ENCODE measurements around the gene EGF.

DNA sequence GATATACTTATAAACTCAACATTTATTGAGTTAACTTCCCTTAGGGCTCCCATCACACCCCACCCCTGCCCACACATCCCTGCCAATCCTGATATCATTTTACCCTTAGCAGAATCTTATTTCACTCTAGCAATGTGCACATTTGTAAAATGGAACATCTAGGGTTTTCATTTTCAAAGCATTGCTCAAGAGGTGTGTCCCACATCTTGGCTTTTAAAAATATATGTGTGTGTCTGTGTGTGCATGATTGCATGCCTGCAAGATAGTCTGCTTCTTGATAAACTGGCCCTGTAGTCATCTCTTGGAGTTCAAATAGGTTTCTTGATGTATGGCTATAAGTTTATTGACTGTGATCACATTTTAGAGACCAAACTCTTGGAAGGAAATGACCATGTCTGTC lies 26.4 kb upstream of the EGF start:
- TF ChIP-seq POLR2A (IDR thresholded peaks at IDR 0.05; ENCODE audit: low read length), result no peak
- no peak for TF ChIP-seq GATA1 (IDR thresholded peaks at IDR 0.05; ENCODE audit: low read depth, low read length)

All from erythroblast (primary cell).